GM18517 (cell line): ENCODE measurements around the gene RERE.
"Not testable (repeated sequence)": the region's sequence is repeated elsewhere in the genome, so short reads cannot be mapped to it uniquely, and the experiment has no call there.

Experiments
- ATAC-seq: cut with Tn5 transposase; IDR thresholded peaks from one replicate; pipeline ENCODE4 v1.9.1; 2021; ENCODE audit warnings: mild to moderate bottlenecking, moderate library complexity; ENCODE audit not compliant: unreplicated experiment

The RERE gene

DNA sequence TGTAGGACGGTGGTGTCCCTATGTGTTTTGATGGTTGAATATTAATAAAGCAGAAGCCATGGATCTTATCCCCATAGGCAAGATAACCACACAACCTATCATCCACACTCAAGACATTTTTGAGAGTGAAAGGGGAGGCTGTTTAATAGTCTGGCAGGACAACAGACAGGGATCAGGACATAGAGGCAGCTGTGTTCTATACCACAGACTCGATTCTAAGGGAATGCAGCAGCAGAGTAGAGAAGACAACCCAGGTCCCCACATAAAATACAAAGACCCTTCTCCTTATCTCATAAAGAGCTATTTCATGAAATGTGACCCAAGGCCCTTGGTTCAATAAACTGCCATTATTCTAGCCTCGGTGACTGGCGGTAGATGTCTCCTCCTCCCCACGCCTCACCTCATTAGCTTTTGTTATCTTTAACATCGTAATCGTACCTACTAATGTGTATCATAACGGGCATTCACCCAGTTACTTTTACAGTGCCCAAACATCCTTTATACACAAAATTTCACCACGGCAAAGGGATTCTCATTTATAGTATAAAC, 196.3 kb downstream of the RERE start:
- ATAC-seq: not testable (repeated sequence)

DNA sequence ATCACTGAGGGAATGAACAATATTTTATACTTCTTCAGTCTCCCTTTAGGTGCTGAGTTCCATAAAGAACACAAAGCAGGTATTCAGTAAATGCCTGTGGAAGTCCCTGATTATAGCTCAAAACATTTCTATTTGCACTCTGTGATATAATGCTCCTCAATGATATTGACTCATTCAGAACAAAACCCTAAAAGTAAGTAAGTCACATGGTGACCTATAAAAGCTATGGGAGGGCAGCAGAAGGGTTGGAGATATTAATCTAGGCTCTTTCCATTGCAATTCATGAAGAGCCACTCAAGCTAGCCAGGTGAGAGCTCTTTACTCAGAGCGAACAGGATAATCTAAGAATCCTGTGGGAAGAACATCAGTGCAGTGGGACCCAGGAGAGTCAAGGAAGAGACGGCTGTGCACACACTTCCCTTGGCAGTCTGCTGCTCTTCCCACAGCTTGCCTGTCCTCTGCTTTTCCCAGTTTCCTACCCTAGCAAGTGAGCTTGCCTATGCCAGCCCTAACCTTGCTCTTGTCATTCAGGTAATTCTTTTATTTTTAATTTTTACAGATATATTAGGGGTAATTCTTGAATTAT, 197.4 kb downstream of the RERE start:
- ATAC-seq: not testable (repeated sequence)

GRCh38 chr1:8619419-8619818, 198.0 kb downstream of the RERE start:
- not testable (repeated sequence) for ATAC-seq

DNA sequence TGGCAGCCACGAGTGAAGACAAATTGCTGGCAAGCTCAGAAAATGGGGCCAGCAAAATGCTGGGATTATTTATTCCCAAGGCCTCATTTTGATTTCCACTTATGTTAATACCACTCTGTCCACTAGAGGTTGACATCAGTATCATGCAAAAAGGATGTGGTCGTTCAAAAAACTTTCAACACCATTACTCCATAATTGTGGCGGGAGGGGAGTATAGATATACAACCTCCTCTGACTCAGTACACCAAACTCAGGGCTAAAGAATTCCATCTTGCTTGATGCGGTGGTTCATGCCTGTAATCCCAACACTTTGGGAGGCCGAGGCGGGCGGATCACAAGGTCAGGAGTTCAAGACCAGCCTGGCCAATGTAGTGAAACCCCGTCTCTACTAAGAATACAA, 200.6 kb downstream of the RERE start:
- ATAC-seq: not testable (repeated sequence)

GRCh38 chr1:8611634-8612515, 205.6 kb downstream of the RERE start:
- ATAC-seq: not testable (repeated sequence)

DNA sequence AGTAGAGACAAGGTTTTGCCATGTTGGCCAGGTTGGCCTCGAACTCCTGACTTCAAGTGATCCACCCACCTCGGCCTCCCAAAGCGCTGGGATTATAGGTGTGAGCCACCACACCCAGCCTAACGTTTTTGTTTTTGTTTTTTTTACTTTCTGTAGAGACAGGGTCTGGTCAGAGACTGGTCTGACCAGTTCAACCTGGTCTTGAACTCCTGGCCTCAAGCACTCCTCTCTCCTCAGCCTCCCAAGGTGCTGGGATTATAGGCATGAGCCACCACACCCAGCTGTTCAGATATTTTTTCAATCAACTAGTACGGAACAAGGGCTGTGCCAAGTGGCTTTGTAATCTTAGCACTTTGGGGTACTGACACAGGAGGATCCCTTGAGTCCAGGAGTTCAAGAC, 209.5 kb downstream of the RERE start:
- no peak for ATAC-seq

- peak; percentile 92 for ATAC-seq
Observed at GRCh38 chr1:8604041-8604945, 213.1 kb downstream of the RERE start.

DNA sequence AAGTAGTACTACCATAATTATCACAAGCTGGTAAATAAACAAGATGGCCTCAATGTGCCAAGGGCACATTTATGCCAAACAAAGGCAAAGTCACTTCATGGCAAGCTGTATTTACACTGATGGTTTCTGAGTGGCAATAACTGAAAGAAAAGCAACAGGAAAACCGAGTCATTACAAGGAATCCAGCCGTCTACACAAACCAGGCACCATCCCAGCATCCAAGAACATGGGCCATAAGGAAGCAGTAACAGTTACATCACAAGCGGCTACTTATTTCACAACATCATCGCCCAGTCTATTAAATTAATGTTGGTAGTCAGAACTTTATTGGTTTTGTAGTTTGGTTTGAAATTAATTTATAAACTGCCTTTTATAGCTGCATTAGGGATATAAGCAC, 214.2 kb downstream of the RERE start:
- no peak for ATAC-seq

GRCh38 chr1:8602471-8603219, 214.8 kb downstream of the RERE start:
- no peak for ATAC-seq

- no peak for ATAC-seq
Observed at GRCh38 chr1:8600336-8600735, 217.1 kb downstream of the RERE start.

DNA sequence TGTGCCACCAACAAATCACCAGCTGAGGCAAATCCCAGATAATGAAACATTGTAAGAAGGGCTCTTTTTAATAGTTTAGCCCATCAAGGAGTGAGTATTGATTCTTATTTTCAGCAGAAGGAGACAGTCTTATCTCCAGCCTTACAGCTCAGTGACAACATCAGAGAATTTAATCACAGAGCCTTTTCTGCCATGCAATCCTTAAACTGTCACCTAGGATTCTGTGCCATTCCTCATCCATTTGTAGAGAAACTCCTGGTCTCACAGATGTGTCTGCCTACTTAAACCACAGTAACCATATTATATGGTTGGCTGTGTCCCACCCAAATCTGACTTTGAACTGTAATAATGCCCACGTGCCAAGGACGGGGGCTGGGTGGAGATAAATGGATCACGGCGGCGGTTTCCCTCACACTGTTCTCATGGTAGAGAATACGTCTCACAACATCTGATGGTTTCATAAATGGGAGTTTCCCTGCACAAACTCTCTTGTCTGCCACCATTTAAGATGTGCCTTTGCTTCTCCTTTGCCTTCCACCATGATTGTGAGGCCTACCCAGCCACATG, 217.7 kb downstream of the RERE start:
- ATAC-seq: no peak

- no peak for ATAC-seq
Observed at GRCh38 chr1:8598783-8599182, 218.7 kb downstream of the RERE start.

- no peak for ATAC-seq
Observed at GRCh38 chr1:8598060-8598724, 219.2 kb downstream of the RERE start.

GRCh38 chr1:8597455-8597854, 220.0 kb downstream of the RERE start:
- ATAC-seq: no peak

DNA sequence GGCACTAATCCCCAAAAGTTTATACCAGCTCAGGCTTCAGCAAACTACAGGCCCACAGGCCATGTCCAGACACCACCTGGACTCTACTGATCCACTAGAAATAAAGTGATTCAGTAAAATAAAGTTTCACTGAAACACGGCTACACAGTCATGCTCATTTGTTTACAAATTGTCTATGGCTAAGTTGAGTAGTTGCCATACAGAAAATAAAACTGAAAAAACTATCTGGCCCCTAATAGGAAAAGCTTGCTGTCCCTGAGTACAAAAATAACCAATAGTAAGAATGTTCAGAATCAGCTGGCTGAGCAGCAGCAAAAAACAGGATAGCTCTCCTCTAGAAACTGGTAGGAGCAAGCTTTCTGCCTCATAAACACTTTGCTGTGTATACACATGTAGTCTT, 221.5 kb downstream of the RERE start:
- peak; percentile 61 for ATAC-seq

DNA sequence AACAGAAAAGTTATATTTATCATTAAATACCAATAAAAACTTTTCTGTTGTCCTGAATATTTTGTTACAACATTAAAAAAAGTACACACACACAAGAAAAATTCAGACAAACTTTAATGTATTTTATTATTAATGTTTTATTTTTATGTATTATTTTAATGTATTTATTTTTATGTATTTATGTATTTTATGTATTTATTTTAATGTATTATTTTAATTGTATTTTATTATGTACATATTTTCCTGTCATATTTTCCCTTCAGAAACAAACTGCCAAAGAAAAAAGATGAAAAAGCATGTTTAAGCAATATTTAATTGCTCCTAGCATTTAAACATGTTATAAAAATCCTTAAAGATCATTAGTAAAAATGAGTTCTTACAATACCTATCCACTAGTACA, 222.1 kb downstream of the RERE start:
- ATAC-seq: no peak

GRCh38 chr1:8593292-8593691, 224.1 kb downstream of the RERE start:
- not testable (repeated sequence) for ATAC-seq

DNA sequence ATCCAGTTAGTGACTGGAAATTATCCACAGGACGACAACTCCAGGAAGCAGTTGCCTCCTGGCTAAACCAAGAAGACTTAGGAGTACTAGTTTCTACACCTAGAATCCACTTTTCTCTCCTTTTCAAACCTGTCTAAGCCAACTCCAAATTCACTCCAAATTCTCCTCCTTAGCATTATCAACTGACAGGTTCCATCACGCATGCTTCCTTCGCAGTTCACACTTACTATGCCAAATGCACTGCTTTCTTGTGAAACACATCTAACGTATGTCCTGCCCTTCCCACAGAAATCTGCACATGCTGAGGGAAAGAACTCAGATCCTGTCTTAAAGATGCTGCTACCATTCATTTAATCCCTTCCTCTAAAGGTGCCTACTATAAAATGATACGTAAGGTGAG, 225.9 kb downstream of the RERE start:
- no peak for ATAC-seq

DNA sequence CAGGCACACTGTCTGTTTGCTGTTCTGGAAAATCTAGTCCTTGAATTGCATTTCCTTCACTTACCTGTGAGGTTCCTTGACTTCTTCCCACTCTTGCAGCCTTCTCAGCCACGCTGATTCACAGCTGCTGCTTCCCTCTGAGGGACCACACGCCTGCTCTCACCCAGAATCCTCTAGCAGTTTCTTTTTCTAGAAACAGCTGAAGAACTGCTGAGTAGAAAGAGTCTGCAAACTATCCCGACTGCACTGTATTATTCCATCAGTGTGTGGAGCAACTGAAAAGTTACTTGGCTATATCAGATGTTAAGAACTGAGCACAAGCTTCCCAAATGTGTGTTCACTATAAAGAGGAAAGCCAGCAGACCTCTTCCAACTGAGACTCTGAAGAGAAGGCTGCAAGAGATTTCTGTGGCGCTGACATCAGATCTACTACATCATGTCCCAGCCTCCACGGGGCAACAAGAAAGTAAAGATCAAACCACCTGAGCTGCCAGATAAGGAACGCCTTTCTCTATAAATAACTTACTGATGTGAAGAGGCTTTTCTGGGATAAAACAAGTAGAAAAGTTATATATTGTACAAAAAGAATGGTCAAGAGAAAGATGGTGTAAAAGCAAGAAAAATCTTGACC, 226.6 kb downstream of the RERE start:
- no peak for ATAC-seq
